Caco-2 (cell line): Measurements from ENCODE around the gene CCL5. TPM values are rescaled to one million over a fixed set of nuclear protein-coding genes. Genes with fewer than 3 reads are reported as not detected.

Source experiments
- BruUV-seq: library from RNA; stranded (reverse); fragments of 400-500 nt; replicated peaks from 2 replicates; lab custom pipeline; 2021; lab: Mats Ljungman, UMichigan
- CTCF ChIA-PET: fragments of 300-600 bp; sonication (Branson Sonifier 250); formaldehyde crosslinking; loops from one replicate; lab custom pipeline; 2022; ENCODE audit warnings: antibody characterized with exemption; lab: Charles Lee
- POLR2A ChIA-PET: fragments of 300-600 bp; sonication (Branson Sonifier 250); formaldehyde crosslinking; loops from one replicate; lab custom pipeline; 2022; ENCODE audit warnings: antibody characterized with exemption; lab: Charles Lee
- DNase-seq, 2 experiments: peaks; one replicate each; pipeline versions ENCODE4 v3.0.0 to v3.0.0-alpha.2; 2020 to 2022
- H3K27me3 ChIP-seq: replicated peaks from 2 replicates; pipeline ENCODE4 v1.6.0; 2011; ENCODE audit warnings: low read length; ENCODE audit not compliant: control insufficient read depth, insufficient read depth
- H3K36me3 ChIP-seq: 2 replicates; pipeline ENCODE4 v1.5.1; 2011; ENCODE audit warnings: low read length; ENCODE audit not compliant: control insufficient read depth, insufficient read depth
- H3K4me1 ChIP-seq: fragments of 250-450 bp; sonication (Bioruptor Pico); 2 replicates; pipeline ENCODE4 v1.5.1; 2020; ENCODE audit warnings: mild to moderate bottlenecking
- H3K4me3 ChIP-seq: 2 replicates; pipeline ENCODE4 v1.5.1; 2011; ENCODE audit warnings: low read depth, mild to moderate bottlenecking, control low read depth, low read length
- H3K9me3 ChIP-seq: fragments of 250-450 bp; sonication (Bioruptor Pico); 2 replicates; pipeline ENCODE4 v1.5.1; 2020; ENCODE audit warnings: mild to moderate bottlenecking, moderate library complexity
- H3K27ac Mint-ChIP-seq: one replicate; pipeline ENCODE4 v1.8.0; 2022; ENCODE audit warnings: mixed read lengths; ENCODE audit not compliant: unreplicated experiment
- H3K27me3 Mint-ChIP-seq: one replicate; pipeline ENCODE4 v1.8.0; 2022; ENCODE audit warnings: mixed read lengths; ENCODE audit not compliant: insufficient read depth, unreplicated experiment
- H3K36me3 Mint-ChIP-seq: one replicate; pipeline ENCODE4 v1.8.0; 2022; ENCODE audit warnings: mild to moderate bottlenecking, mixed read lengths; ENCODE audit not compliant: insufficient read depth, unreplicated experiment
- H3K4me1 Mint-ChIP-seq: one replicate; pipeline ENCODE4 v1.8.0; 2022; ENCODE audit warnings: low read depth, mixed read lengths; ENCODE audit not compliant: unreplicated experiment
- H3K4me3 Mint-ChIP-seq: one replicate; pipeline ENCODE4 v1.8.0; 2022; ENCODE audit warnings: mild to moderate bottlenecking, moderate library complexity, mixed read lengths; ENCODE audit not compliant: unreplicated experiment
- H3K9me3 Mint-ChIP-seq: one replicate; pipeline ENCODE4 v1.8.0; 2022; ENCODE audit warnings: mixed read lengths; ENCODE audit not compliant: unreplicated experiment
- CTCF ChIP-seq, 2 experiments: fragments of 200-600 bp in 1 of 2; IDR thresholded peaks; 1 replicate in 1 of 2; 2 replicates in 1 of 2; pipeline versions ENCODE4 v1.5.1 to v1.8.0; 2011 to 2022; ENCODE audit warnings: antibody characterized with exemption in 1 of 2, control low read depth in 1 of 2, inconsistent platforms in 1 of 2, low read depth in 1 of 2, low read length in 1 of 2, mild to moderate bottlenecking in 1 of 2, moderate library complexity in 1 of 2; ENCODE audit not compliant: insufficient read depth in 1 of 2, severe bottlenecking in 1 of 2, unreplicated experiment in 1 of 2
- intact Hi-C: fragments of 100-400 bp; cut with micrococcal nuclease; formaldehyde crosslinking; loops from one replicate; pipeline ENCODE4 v1.10.0; 2022; ENCODE audit not compliant: unreplicated experiment
- total RNA-seq: library from RNA; stranded (reverse); gene quantifications from 2 replicates; pipeline ENCODE4 v1.2.3, GENCODE V29; 2022

Gene CCL5
- total RNA-seq, 1 experiment from 2014 or later: not detected

GRCh38 chr17:35912942-35913341, 32.8 kb upstream of the CCL5 start:
- no peak for DNase-seq
- Histone ChIP-seq H3K9me3 (0 out of 2 replicates have a peak, but pooled peaks cover 8% of the 10 kb centered on the region), H3K4me1 (no peaks in the 10 kb centered on the region), H3K4me3 (no peak overlapping the region), H3K36me3 (no peaks in the 10 kb centered on the region), H3K27me3 (no peaks in the 10 kb centered on the region)
- Mint-ChIP-seq H3K4me3 (no peak overlapping the region), H3K36me3 (peaks cover 5% of the 10 kb centered on the region), H3K9me3 (peaks cover 11% of the 10 kb centered on the region), H3K4me1 (no peaks in the 10 kb centered on the region), H3K27me3 (no peaks in the 10 kb centered on the region), H3K27ac (no peak overlapping the region)
- intact Hi-C loops: no loop called here
- BruUV-seq: no TSS peak
- no peak for TF ChIP-seq CTCF (IDR thresholded peaks at IDR 0.05; ENCODE audit: insufficient read depth in 1 of 2, low read depth in 1 of 2, low read length in 1 of 2, severe bottlenecking in 1 of 2, unreplicated experiment in 1 of 2)
- ChIA-PET POLR2A (no interaction called here), CTCF (no interaction called here)

GRCh38 chr17:35912339-35912912, 32.3 kb upstream of the CCL5 start:
- H3K9me3 ChIP-seq: 0 out of 2 replicates have a peak, but pooled peaks cover 8% of the 10 kb centered on the region
- Mint-ChIP-seq H3K4me3 (no peak overlapping the region), H3K9me3 (peaks cover 11% of the 10 kb centered on the region), H3K36me3 (peaks cover 2% of the 10 kb centered on the region), H3K27me3 (no peaks in the 10 kb centered on the region), H3K4me1 (no peaks in the 10 kb centered on the region), H3K27ac (no peak overlapping the region)
- ChIA-PET CTCF (no interaction called here), POLR2A (no interaction called here)
- no peaks in the 10 kb centered on the region for H3K36me3 ChIP-seq
- BruUV-seq: no TSS peak
- no peak for DNase-seq
- intact Hi-C loops: no loop called here
- no peak for TF ChIP-seq CTCF (IDR thresholded peaks at IDR 0.05; ENCODE audit: insufficient read depth in 1 of 2, low read depth in 1 of 2, low read length in 1 of 2, severe bottlenecking in 1 of 2, unreplicated experiment in 1 of 2)
- no peaks in the 10 kb centered on the region for H3K4me1 ChIP-seq
- no peak overlapping the region for H3K4me3 ChIP-seq
- no peaks in the 10 kb centered on the region for H3K27me3 ChIP-seq

GRCh38 chr17:35909408-35909807, 29.2 kb upstream of the CCL5 start:
- ChIA-PET CTCF (no interaction called here), POLR2A (no interaction called here)
- Histone ChIP-seq H3K4me1 (peaks cover 10% of the 10 kb centered on the region), H3K9me3 (0 out of 2 replicates have a peak, but pooled peaks cover 8% of the 10 kb centered on the region), H3K27me3 (no peaks in the 10 kb centered on the region), H3K36me3 (no peaks in the 10 kb centered on the region), H3K4me3 (no peak overlapping the region)
- Mint-ChIP-seq H3K27me3 (no peaks in the 10 kb centered on the region), H3K9me3 (peaks cover 11% of the 10 kb centered on the region), H3K36me3 (no peaks in the 10 kb centered on the region), H3K27ac (no peak overlapping the region), H3K4me1 (no peaks in the 10 kb centered on the region), H3K4me3 (no peak overlapping the region)
- intact Hi-C loops: no loop called here
- no peak for DNase-seq
- BruUV-seq: no TSS peak
- TF ChIP-seq CTCF (IDR thresholded peaks at IDR 0.05; ENCODE audit: insufficient read depth in 1 of 2, low read depth in 1 of 2, low read length in 1 of 2, severe bottlenecking in 1 of 2, unreplicated experiment in 1 of 2): no peak
